Measurements from ENCODE around the gene FBXW7. TPM values are rescaled to one million over a fixed set of nuclear protein-coding genes. Genes with fewer than 3 reads are reported as not detected.

Gene FBXW7
- total RNA-seq, 1 experiment from 2014 or later, result 23.0 TPM

- DNase-seq (ENCODE audit: low read depth, low spot score) (no peak), ATAC-seq (no peak)
- Histone ChIP-seq H3K4me2 (ENCODE audit: low read length) (no peak overlapping the region), H3K27ac (ENCODE audit: low read depth, low read length) (no peak overlapping the region), H3K36me3 (ENCODE audit: control insufficient read depth in 1 of 2, insufficient read depth in 2 of 2, low read length in 2 of 2) (no peaks in the 10 kb centered on the region), H4K20me1 (ENCODE audit: insufficient read depth) (peaks cover 5% of the 10 kb centered on the region), H3K79me2 (ENCODE audit: insufficient read depth, low read length) (peaks cover 76% of the 10 kb centered on the region), H3K9ac (ENCODE audit: low read length) (no peak overlapping the region), H3K4me3 (replicated peaks in 1 of 2; ENCODE audit: low read depth in 1 of 2, low read length in 2 of 2) (no peak overlapping the region), H3K9me3 (ENCODE audit: control insufficient read depth in 1 of 2, insufficient read depth in 1 of 2, low read depth in 1 of 2, low read length in 2 of 2) (no peaks in the 10 kb centered on the region), H2AFZ (ENCODE audit: low read depth, low read length, poor library complexity, severe bottlenecking) (no peak overlapping the region), H3K9me2 (ENCODE audit: insufficient read depth) (no peaks in the 10 kb centered on the region), H3K27me3 (ENCODE audit: insufficient read depth, low read length) (no peaks in the 10 kb centered on the region), H3K4me1 (ENCODE audit: control insufficient read depth in 1 of 2, insufficient read depth in 2 of 2, low read length in 2 of 2) (no peaks in the 10 kb centered on the region)
- ChIA-PET POLR2A (no interaction called here), RAD21 (ENCODE audit: low non-redundant PET in 1 of 2, low total read pairs in 2 of 2, uncharacterized antibody in 2 of 2, unreplicated experiment in 2 of 2) (no interaction called here), CTCF (no interaction called here)
- intact Hi-C loops (cut with micrococcal nuclease), result no loop called here
- no peak for TF ChIP-seq SP1 (IDR thresholded peaks at IDR 0.05; ENCODE audit: low read depth)
- no peak for TF ChIP-seq EZH2 (IDR thresholded peaks at IDR 0.05)
- TF ChIP-seq CEBPB (IDR thresholded peaks at IDR 0.05; ENCODE audit: low read depth), result no peak
- no peak for TF ChIP-seq ZNF274 (IDR thresholded peaks at IDR 0.05; ENCODE audit: low read depth, low read length)
- TF ChIP-seq POLR2AphosphoS5 (IDR thresholded peaks at IDR 0.05; ENCODE audit: low read depth, low read length), result no peak
- no peak for TF ChIP-seq EGR1 (IDR thresholded peaks at IDR 0.05; ENCODE audit: low read depth)
- no peak for TF ChIP-seq MAX (IDR thresholded peaks at IDR 0.05)
- TF ChIP-seq FOSL1 (IDR thresholded peaks at IDR 0.05; ENCODE audit: low read depth), result no peak
- no peak for TF ChIP-seq CTCF (IDR thresholded peaks at IDR 0.05 in 2 of 3, conservative IDR thresholded peaks at IDR 0.05 in 1 of 3; ENCODE audit: borderline replicate concordance in 1 of 3, insufficient read depth in 1 of 3, low read depth in 2 of 3, low read length in 2 of 3)
- no peak for TF ChIP-seq ZBTB33 (IDR thresholded peaks at IDR 0.05; ENCODE audit: extremely low read depth, insufficient replicate concordance, low read length)
- TF ChIP-seq CBX3 (IDR thresholded peaks at IDR 0.05; ENCODE audit: low read depth), result no peak
- no peak for TF ChIP-seq EZH2phosphoT487 (IDR thresholded peaks at IDR 0.05; ENCODE audit: borderline replicate concordance)
- no peak for TF ChIP-seq YY1 (IDR thresholded peaks at IDR 0.05; ENCODE audit: extremely low read depth, insufficient replicate concordance, low read depth, low read length)
- no TSS peak for BruUV-seq (replicated peaks)
Observed at GRCh38 chr4:152463562-152463961, 72.3 kb downstream of the FBXW7 start.

Measured in HCT116 (cell line).